ENCODE results near the gene PPA1. TPM values are rescaled to one million over a fixed set of nuclear protein-coding genes. Genes with fewer than 3 reads are reported as not detected.
"Not testable (repeated sequence)": the region's sequence is repeated elsewhere in the genome, so short reads cannot be mapped to it uniquely, and the experiment has no call there.

The PPA1 gene
- total RNA-seq, 1 experiment from 2014 or later: 437 TPM

GRCh38 chr10:70191161-70191971 lies 41.9 kb downstream of the PPA1 start:
- Histone ChIP-seq H3K36me3 (0 out of 2 replicates have a peak, but pooled peaks cover 2% of the 10 kb centered on the region), H3K27me3 (no peaks in the 10 kb centered on the region), H3K9me3 (no peaks in the 10 kb centered on the region), H3K4me3 (no peak overlapping the region)
- DNase-seq: no peak

- DNase-seq: no peak
- no peak overlapping the region for H3K4me3 ChIP-seq
- H3K36me3 ChIP-seq: no peaks in the 10 kb centered on the region
- H3K27me3 ChIP-seq: no peaks in the 10 kb centered on the region
- no peaks in the 10 kb centered on the region for H3K9me3 ChIP-seq
Measured at GRCh38 chr10:70190581-70190980, 42.6 kb downstream of the PPA1 start.

- H3K36me3 ChIP-seq: no peaks in the 10 kb centered on the region
- no peaks in the 10 kb centered on the region for H3K27me3 ChIP-seq
- H3K9me3 ChIP-seq: no peaks in the 10 kb centered on the region
- DNase-seq: no peak
- H3K4me3 ChIP-seq: no peak overlapping the region
Measured at GRCh38 chr10:70190102-70190501, 43.1 kb downstream of the PPA1 start.

GRCh38 chr10:70188768-70189167 lies 44.5 kb downstream of the PPA1 start:
- Histone ChIP-seq H3K36me3 (no peaks in the 10 kb centered on the region), H3K4me3 (no peak overlapping the region), H3K9me3 (no peaks in the 10 kb centered on the region), H3K27me3 (no peaks in the 10 kb centered on the region; the same call in 1 of the 2 replicates)
- DNase-seq: no peak

GRCh38 chr10:70186571-70186970 lies 46.7 kb downstream of the PPA1 start:
- Histone ChIP-seq H3K27me3 (no peaks in the 10 kb centered on the region; the same call in 1 of the 2 replicates), H3K4me3 (no peak overlapping the region), H3K36me3 (no peaks in the 10 kb centered on the region), H3K9me3 (no peaks in the 10 kb centered on the region)
- no peak for DNase-seq

- Histone ChIP-seq H3K9me3 (no peaks in the 10 kb centered on the region), H3K36me3 (no peaks in the 10 kb centered on the region), H3K27me3 (no peaks in the 10 kb centered on the region; the same call in 1 of the 2 replicates), H3K4me3 (no peak overlapping the region)
- no peak for DNase-seq
Measured at GRCh38 chr10:70186090-70186489, 47.1 kb downstream of the PPA1 start.

- Histone ChIP-seq H3K36me3 (no peaks in the 10 kb centered on the region), H3K4me3 (no peak overlapping the region)
- DNase-seq: no peak
Measured at GRCh38 chr10:70183304-70183703, 49.9 kb downstream of the PPA1 start.

GRCh38 chr10:70179209-70179608 lies 54.0 kb downstream of the PPA1 start:
- H3K9me3 ChIP-seq: peaks cover 11% of the 10 kb centered on the region
- H3K27me3 ChIP-seq, H3K4me3 ChIP-seq, H3K36me3 ChIP-seq, DNase-seq: not testable (repeated sequence)

More at GRCh38 chr10:70183304-70183703, 49.9 kb downstream of the PPA1 start:
- Histone ChIP-seq H3K27me3 (no peaks in the 10 kb centered on the region; the same call in 1 of the 2 replicates), H3K9me3 (peaks cover 11% of the 10 kb centered on the region)

- Histone ChIP-seq H3K27me3 (no peaks in the 10 kb centered on the region), H3K4me3 (no peak overlapping the region), H3K36me3 (no peaks in the 10 kb centered on the region), H3K9me3 (peaks cover 11% of the 10 kb centered on the region)
- DNase-seq: no peak
Measured at GRCh38 chr10:70178139-70178725, 55.0 kb downstream of the PPA1 start.

- H3K4me3 ChIP-seq: no peak overlapping the region
- peaks cover 12% of the 10 kb centered on the region for H3K9me3 ChIP-seq
- no peak for DNase-seq
- H3K36me3 ChIP-seq: no peaks in the 10 kb centered on the region
- no peaks in the 10 kb centered on the region for H3K27me3 ChIP-seq
Measured at GRCh38 chr10:70176441-70176840, 56.8 kb downstream of the PPA1 start.

- Histone ChIP-seq H3K36me3 (no peaks in the 10 kb centered on the region; the same call in 1 of the 2 replicates), H3K27me3 (no peaks in the 10 kb centered on the region), H3K9me3 (peaks cover 17% of the 10 kb centered on the region), H3K4me3 (no peak overlapping the region)
- no peak for DNase-seq
Measured at GRCh38 chr10:70175516-70175915, 57.7 kb downstream of the PPA1 start.

- Histone ChIP-seq H3K36me3 (no peaks in the 10 kb centered on the region; the same call in 1 of the 2 replicates), H3K9me3 (peaks cover 7% of the 10 kb centered on the region), H3K27me3 (no peaks in the 10 kb centered on the region), H3K4me3 (no peak overlapping the region)
- no peak for DNase-seq
Measured at GRCh38 chr10:70174058-70174741, 59.0 kb downstream of the PPA1 start.

GRCh38 chr10:70169649-70170364 lies 63.4 kb downstream of the PPA1 start:
- Histone ChIP-seq H3K27me3 (no peaks in the 10 kb centered on the region), H3K4me3 (peak overlapping the region; percentile 91), H3K9me3 (peaks cover 6% of the 10 kb centered on the region), H3K36me3 (peaks cover 35% of the 10 kb centered on the region)
- no peak for DNase-seq

- DNase-seq: no peak
- Histone ChIP-seq H3K9me3 (peaks cover 6% of the 10 kb centered on the region), H3K4me3 (peak overlapping the region; percentile 91), H3K36me3 (peaks cover 43% of the 10 kb centered on the region), H3K27me3 (no peaks in the 10 kb centered on the region)
Measured at GRCh38 chr10:70169011-70169410, 64.2 kb downstream of the PPA1 start.

- H3K4me3 ChIP-seq: no peak overlapping the region
- no peak for DNase-seq
Measured at GRCh38 chr10:70167246-70167645, 66.0 kb downstream of the PPA1 start.

GRCh38 chr10:70166394-70166793 lies 66.8 kb downstream of the PPA1 start:
- Histone ChIP-seq H3K36me3 (peaks cover 55% of the 10 kb centered on the region), H3K4me3 (no peak overlapping the region), H3K27me3 (no peaks in the 10 kb centered on the region), H3K9me3 (peaks cover 4% of the 10 kb centered on the region)
- no peak for DNase-seq

More at GRCh38 chr10:70167246-70167645, 66.0 kb downstream of the PPA1 start:
- no peaks in the 10 kb centered on the region for H3K27me3 ChIP-seq
- peaks cover 48% of the 10 kb centered on the region for H3K36me3 ChIP-seq
- peaks cover 6% of the 10 kb centered on the region for H3K9me3 ChIP-seq

- Histone ChIP-seq H3K9me3 (no peaks in the 10 kb centered on the region), H3K27me3 (no peaks in the 10 kb centered on the region), H3K4me3 (no peak overlapping the region), H3K36me3 (peaks cover 76% of the 10 kb centered on the region)
- DNase-seq: no peak
Measured at GRCh38 chr10:70164163-70164562, 69.1 kb downstream of the PPA1 start.
